ENCODE data around the gene DRD2.

Gene DRD2

GRCh38 chr11:113447621-113448315, 27.4 kb downstream of the DRD2 start:
- no peak for DNase-seq (ENCODE audit: extremely low read depth in 1 of 2, low read depth in 1 of 2)

- DNase-seq (ENCODE audit: extremely low read depth in 1 of 2, low read depth in 1 of 2), result no peak
These were observed 28.3 kb downstream of the DRD2 start for GRCh38 chr11:113446938-113447337.

- no peak for DNase-seq (ENCODE audit: extremely low read depth in 1 of 2, low read depth in 1 of 2)
These were observed 29.1 kb downstream of the DRD2 start for GRCh38 chr11:113446112-113446511.

GRCh38 chr11:113444502-113445123, 30.6 kb downstream of the DRD2 start:
- DNase-seq (ENCODE audit: extremely low read depth in 1 of 2, low read depth in 1 of 2), result no peak

GRCh38 chr11:113440816-113441215, 34.4 kb downstream of the DRD2 start:
- no peak for DNase-seq (ENCODE audit: extremely low read depth in 1 of 2, low read depth in 1 of 2)

- DNase-seq (ENCODE audit: extremely low read depth in 1 of 2, low read depth in 1 of 2), result no peak
These were observed 38.4 kb downstream of the DRD2 start for GRCh38 chr11:113436672-113437252.

- no peak for DNase-seq (ENCODE audit: extremely low read depth in 1 of 2, low read depth in 1 of 2)
These were observed 39.8 kb downstream of the DRD2 start for GRCh38 chr11:113435190-113435968.

GRCh38 chr11:113431746-113432145, 43.5 kb downstream of the DRD2 start:
- no peak for DNase-seq (ENCODE audit: extremely low read depth in 1 of 2, low read depth in 1 of 2)

- DNase-seq (ENCODE audit: extremely low read depth in 1 of 2, low read depth in 1 of 2), result no peak
These were observed 48.5 kb downstream of the DRD2 start for GRCh38 chr11:113426686-113427085.

GRCh38 chr11:113420808-113421207, 54.4 kb downstream of the DRD2 start:
- DNase-seq (ENCODE audit: extremely low read depth in 1 of 2, low read depth in 1 of 2), result no peak

- DNase-seq (ENCODE audit: extremely low read depth in 1 of 2, low read depth in 1 of 2), result no peak
These were observed 55.7 kb downstream of the DRD2 start for GRCh38 chr11:113419454-113420003.

GRCh38 chr11:113417428-113417827, 57.8 kb downstream of the DRD2 start:
- DNase-seq (ENCODE audit: extremely low read depth in 1 of 2, low read depth in 1 of 2), result no peak

GRCh38 chr11:113415343-113415742, 59.9 kb downstream of the DRD2 start:
- DNase-seq (ENCODE audit: extremely low read depth in 1 of 2, low read depth in 1 of 2), result no peak

GRCh38 chr11:113412675-113413074, 62.5 kb downstream of the DRD2 start:
- no peak for DNase-seq (ENCODE audit: extremely low read depth in 1 of 2, low read depth in 1 of 2)

- DNase-seq (ENCODE audit: extremely low read depth in 1 of 2, low read depth in 1 of 2), result no peak
These were observed 63.7 kb downstream of the DRD2 start for GRCh38 chr11:113411536-113411935.

GRCh38 chr11:113410414-113411135, 64.6 kb downstream of the DRD2 start:
- DNase-seq (ENCODE audit: extremely low read depth in 1 of 2, low read depth in 1 of 2), result no peak

- DNase-seq (ENCODE audit: extremely low read depth in 1 of 2, low read depth in 1 of 2), result no peak
These were observed 65.7 kb downstream of the DRD2 start for GRCh38 chr11:113409526-113409925.

GRCh38 chr11:113408887-113409286, 66.3 kb downstream of the DRD2 start:
- no peak for DNase-seq (ENCODE audit: extremely low read depth in 1 of 2, low read depth in 1 of 2)

- no peak for DNase-seq (ENCODE audit: extremely low read depth in 1 of 2, low read depth in 1 of 2)
These were observed 67.0 kb downstream of the DRD2 start for GRCh38 chr11:113408206-113408605.

GRCh38 chr11:113407163-113407562, 68.0 kb downstream of the DRD2 start:
- DNase-seq (ENCODE audit: extremely low read depth in 1 of 2, low read depth in 1 of 2), result no peak
